Naive B cell (primary cell): Measurements from ENCODE around the gene SH3RF3. TPM values are rescaled to one million over a fixed set of nuclear protein-coding genes. Genes with fewer than 3 reads are reported as not detected.

ENCODE experiments used
- ATAC-seq, 2 donors: fragments of 150-1000 bp; cut with Tn5 transposase; 2 replicates each; pipeline ENCODE4 v1.10.0; 2021; ENCODE audit warnings: low read depth in 2 of 2, mild to moderate bottlenecking in 2 of 2, moderate library complexity in 2 of 2
- DNase-seq: peaks from one replicate; pipeline ENCODE4 v3.0.0; 2022
- H3K27ac Mint-ChIP-seq, 6 donors: one replicate each; pipeline ENCODE4 v1.8.0; 2020 to 2022; ENCODE audit warnings: mild to moderate bottlenecking in 6 of 6, mixed read lengths in 6 of 6, moderate library complexity in 5 of 6, inconsistent platforms in 2 of 6
- H3K27me3 Mint-ChIP-seq, 3 donors: one replicate each; pipeline ENCODE4 v1.8.0; 2021 to 2022; ENCODE audit warnings: mixed read lengths in 3 of 3, mild to moderate bottlenecking in 1 of 3
- H3K36me3 Mint-ChIP-seq, 2 donors: one replicate each; pipeline ENCODE4 v1.8.0; 2020 to 2022; ENCODE audit warnings: mixed read lengths in 2 of 2, inconsistent platforms in 1 of 2, mild to moderate bottlenecking in 1 of 2
- H3K4me1 Mint-ChIP-seq, 3 donors: one replicate each; pipeline ENCODE4 v1.8.0; 2020 to 2022; ENCODE audit warnings: mixed read lengths in 3 of 3, inconsistent platforms in 1 of 3, mild to moderate bottlenecking in 1 of 3, moderate library complexity in 1 of 3
- H3K4me3 Mint-ChIP-seq, 8 donors: one replicate each; pipeline ENCODE4 v1.8.0; 2020 to 2022; ENCODE audit warnings: mild to moderate bottlenecking in 8 of 8, mixed read lengths in 8 of 8, moderate library complexity in 8 of 8, inconsistent platforms in 2 of 8
- H3K9me3 Mint-ChIP-seq, 7 donors: one replicate each; pipeline ENCODE4 v1.8.0; 2020 to 2022; ENCODE audit warnings: mixed read lengths in 7 of 7, mild to moderate bottlenecking in 5 of 7, inconsistent platforms in 2 of 7, moderate library complexity in 1 of 7
- polyA plus RNA-seq, 6 donors: library from polyadenylated mRNA; unstranded; fragments of 300-500 nt; fragmentation: Illumina TruSeq; gene quantifications; one replicate each; pipeline ENCODE4 v1.2.3, GENCODE V29; 2021; ENCODE audit warnings: low read depth in 6 of 6

The SH3RF3 gene
- polyA plus RNA-seq, 6 donors from 2014 or later, result 0.05 to 0.76 (median 0.64) TPM; not detected in 1

GRCh38 chr2:109409321-109410038, 280.5 kb downstream of the SH3RF3 start:
- ATAC-seq (no peak), DNase-seq (no peak)
- Mint-ChIP-seq H3K27ac (peak overlapping the region in 1 of 6 donors; percentile 35), H3K9me3 (no peaks in the 10 kb centered on the region), H3K36me3 (no peaks in the 10 kb centered on the region), H3K4me3 (no peak overlapping the region), H3K4me1 (peaks cover 0 to 2% (median 0%) of the 10 kb centered on the region in 3 donors), H3K27me3 (no peaks in the 10 kb centered on the region)

GRCh38 chr2:109410039-109410815, 281.2 kb downstream of the SH3RF3 start:
- ATAC-seq (no peak), DNase-seq (no peak)
- Mint-ChIP-seq H3K4me1 (peaks cover 0 to 2% (median 0%) of the 10 kb centered on the region in 3 donors), H3K27ac (peak overlapping the region in 1 of 6 donors; percentile 39), H3K36me3 (no peaks in the 10 kb centered on the region), H3K9me3 (no peaks in the 10 kb centered on the region), H3K27me3 (no peaks in the 10 kb centered on the region), H3K4me3 (no peak overlapping the region)

- no peak overlapping the region for H3K27ac Mint-ChIP-seq
- no peak for ATAC-seq
- no peaks in the 10 kb centered on the region for H3K27me3 Mint-ChIP-seq
- H3K36me3 Mint-ChIP-seq, result no peaks in the 10 kb centered on the region
- H3K4me3 Mint-ChIP-seq, result no peak overlapping the region
- H3K4me1 Mint-ChIP-seq, result peaks cover 0 to 2% (median 0%) of the 10 kb centered on the region in 3 donors
- DNase-seq, result no peak
- no peaks in the 10 kb centered on the region for H3K9me3 Mint-ChIP-seq
Measured at GRCh38 chr2:109411640-109412325, 282.8 kb downstream of the SH3RF3 start.

- Mint-ChIP-seq H3K4me3 (no peak overlapping the region), H3K36me3 (no peaks in the 10 kb centered on the region), H3K27ac (no peak overlapping the region), H3K4me1 (peaks cover 0 to 2% (median 0%) of the 10 kb centered on the region in 3 donors), H3K27me3 (no peaks in the 10 kb centered on the region), H3K9me3 (no peaks in the 10 kb centered on the region)
- ATAC-seq (no peak), DNase-seq (no peak)
Measured at GRCh38 chr2:109415581-109416013, 286.6 kb downstream of the SH3RF3 start.

- no peaks in the 10 kb centered on the region for H3K36me3 Mint-ChIP-seq
- no peak overlapping the region for H3K4me3 Mint-ChIP-seq
- H3K27ac Mint-ChIP-seq, result no peak overlapping the region
- H3K4me1 Mint-ChIP-seq, result peaks cover 0 to 2% (median 0%) of the 10 kb centered on the region in 3 donors
- no peaks in the 10 kb centered on the region for H3K27me3 Mint-ChIP-seq
- no peaks in the 10 kb centered on the region for H3K9me3 Mint-ChIP-seq
- DNase-seq (no peak), ATAC-seq (no peak)
Measured at GRCh38 chr2:109417701-109418335, 288.8 kb downstream of the SH3RF3 start.

- no peaks in the 10 kb centered on the region for H3K9me3 Mint-ChIP-seq
- no peak for DNase-seq
- no peak overlapping the region for H3K4me3 Mint-ChIP-seq
- H3K27me3 Mint-ChIP-seq, result no peaks in the 10 kb centered on the region
- H3K27ac Mint-ChIP-seq, result no peak overlapping the region
- H3K36me3 Mint-ChIP-seq, result no peaks in the 10 kb centered on the region
- ATAC-seq, result no peak
- H3K4me1 Mint-ChIP-seq, result peaks cover 0 to 2% (median 0%) of the 10 kb centered on the region in 3 donors
Measured at GRCh38 chr2:109418716-109419115, 289.7 kb downstream of the SH3RF3 start.

- peak overlapping the region in 1 of 8 donors; percentile 13 for H3K4me3 Mint-ChIP-seq
- no peak for ATAC-seq
- H3K4me1 Mint-ChIP-seq, result peaks cover 0 to 2% (median 0%) of the 10 kb centered on the region in 3 donors
- no peaks in the 10 kb centered on the region for H3K27me3 Mint-ChIP-seq
- H3K36me3 Mint-ChIP-seq, result no peaks in the 10 kb centered on the region
- H3K27ac Mint-ChIP-seq, result no peak overlapping the region
- DNase-seq, result no peak
- H3K9me3 Mint-ChIP-seq, result no peaks in the 10 kb centered on the region
Measured at GRCh38 chr2:109419171-109419756, 290.3 kb downstream of the SH3RF3 start.

GRCh38 chr2:109419960-109420370, 291.0 kb downstream of the SH3RF3 start:
- Mint-ChIP-seq H3K4me3 (no peak overlapping the region), H3K27ac (no peak overlapping the region), H3K9me3 (no peaks in the 10 kb centered on the region), H3K36me3 (no peaks in the 10 kb centered on the region), H3K4me1 (peaks cover 0 to 2% (median 0%) of the 10 kb centered on the region in 3 donors), H3K27me3 (no peaks in the 10 kb centered on the region)
- ATAC-seq (no peak), DNase-seq (no peak)

- Mint-ChIP-seq H3K27me3 (no peaks in the 10 kb centered on the region), H3K4me1 (peaks cover 0 to 2% (median 0%) of the 10 kb centered on the region in 3 donors), H3K9me3 (no peaks in the 10 kb centered on the region), H3K4me3 (no peak overlapping the region), H3K27ac (no peak overlapping the region), H3K36me3 (peaks cover 0 to 1% of the 10 kb centered on the region in 2 donors)
- ATAC-seq (no peak), DNase-seq (no peak)
Measured at GRCh38 chr2:109421101-109421500, 292.1 kb downstream of the SH3RF3 start.

GRCh38 chr2:109421642-109422041, 292.6 kb downstream of the SH3RF3 start:
- H3K27ac Mint-ChIP-seq, result no peak overlapping the region
- no peaks in the 10 kb centered on the region for H3K27me3 Mint-ChIP-seq
- peaks cover 0 to 2% (median 0%) of the 10 kb centered on the region in 3 donors for H3K4me1 Mint-ChIP-seq

GRCh38 chr2:109422071-109422757, 293.2 kb downstream of the SH3RF3 start:
- no peaks in the 10 kb centered on the region for H3K9me3 Mint-ChIP-seq
- DNase-seq (no peak), ATAC-seq (no peak)
- no peaks in the 10 kb centered on the region for H3K27me3 Mint-ChIP-seq
- peaks cover 0 to 8% of the 10 kb centered on the region in 2 donors for H3K36me3 Mint-ChIP-seq
- peaks cover 0 to 2% (median 0%) of the 10 kb centered on the region in 3 donors for H3K4me1 Mint-ChIP-seq
- H3K27ac Mint-ChIP-seq, result no peak overlapping the region
- H3K4me3 Mint-ChIP-seq, result no peak overlapping the region

More at GRCh38 chr2:109421642-109422041, 292.6 kb downstream of the SH3RF3 start:
- no peaks in the 10 kb centered on the region for H3K9me3 Mint-ChIP-seq
- DNase-seq, result no peak
- H3K36me3 Mint-ChIP-seq, result peaks cover 0 to 7% of the 10 kb centered on the region in 2 donors
- no peak for ATAC-seq
- H3K4me3 Mint-ChIP-seq, result no peak overlapping the region

GRCh38 chr2:109422758-109423500, 293.9 kb downstream of the SH3RF3 start:
- Mint-ChIP-seq H3K4me3 (no peak overlapping the region), H3K27ac (no peak overlapping the region), H3K27me3 (no peaks in the 10 kb centered on the region), H3K4me1 (peaks cover 0 to 2% (median under 1%) of the 10 kb centered on the region in 3 donors), H3K9me3 (no peaks in the 10 kb centered on the region), H3K36me3 (peaks cover 0 to 8% of the 10 kb centered on the region in 2 donors)
- ATAC-seq, result no peak
- DNase-seq, result no peak
